ENCODE measurements around the gene PTPRCAP.
A peak's percentile ranks its signal among the peaks of the same experiment; 100 is the strongest.
"Not testable (repeated sequence)": the region's sequence is repeated elsewhere in the genome, so short reads cannot be mapped to it uniquely, and the experiment has no call there.

PTPRCAP gene

GRCh38 chr11:67440229-67441097, 3.0 kb upstream of the PTPRCAP start:
- DNase-seq, result no peak

DNA sequence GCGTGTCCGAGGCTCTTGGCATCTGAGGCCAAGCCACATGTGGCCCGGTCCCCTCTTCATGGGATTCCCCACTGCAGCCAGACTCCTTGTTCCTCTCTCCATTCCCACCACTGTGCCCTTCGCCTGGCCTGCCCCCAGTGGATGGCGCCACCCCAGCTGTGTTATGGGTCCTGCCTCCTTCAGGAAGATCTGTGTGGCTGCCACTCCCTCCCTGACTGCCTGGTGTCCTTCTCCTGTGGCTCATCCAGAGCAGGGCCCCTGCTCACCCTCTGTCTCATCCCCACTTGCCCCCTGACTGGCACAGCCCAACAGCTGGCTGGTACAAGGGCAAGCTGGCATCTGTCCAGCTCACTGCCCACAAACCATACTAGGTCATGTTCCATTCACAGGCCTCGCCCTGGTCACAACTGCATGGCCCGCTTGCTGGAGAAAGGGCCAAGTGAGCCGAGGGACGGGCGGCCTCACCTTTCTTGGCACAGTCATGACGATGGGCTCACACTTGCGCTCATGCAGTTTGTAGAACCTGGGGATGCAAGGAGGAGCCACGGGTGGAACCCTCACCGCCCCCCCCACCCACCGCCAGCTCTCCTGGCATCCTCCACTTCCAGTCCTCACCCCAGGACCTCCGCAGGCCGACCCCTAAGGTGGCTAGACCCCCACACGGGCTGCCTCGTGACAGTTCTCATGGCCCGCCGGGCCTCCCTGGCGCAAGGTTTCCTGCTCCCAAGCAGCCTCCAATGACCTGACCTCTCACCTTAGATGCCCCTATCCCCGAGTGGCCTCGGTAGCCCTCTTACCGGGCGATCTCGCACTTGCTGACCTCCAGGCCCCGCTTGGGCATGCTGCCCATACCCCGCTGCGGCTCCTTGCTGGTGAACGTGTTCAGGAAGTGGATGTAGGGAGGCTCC, 2.1 kb upstream of the PTPRCAP start:
- no peak for DNase-seq

DNA sequence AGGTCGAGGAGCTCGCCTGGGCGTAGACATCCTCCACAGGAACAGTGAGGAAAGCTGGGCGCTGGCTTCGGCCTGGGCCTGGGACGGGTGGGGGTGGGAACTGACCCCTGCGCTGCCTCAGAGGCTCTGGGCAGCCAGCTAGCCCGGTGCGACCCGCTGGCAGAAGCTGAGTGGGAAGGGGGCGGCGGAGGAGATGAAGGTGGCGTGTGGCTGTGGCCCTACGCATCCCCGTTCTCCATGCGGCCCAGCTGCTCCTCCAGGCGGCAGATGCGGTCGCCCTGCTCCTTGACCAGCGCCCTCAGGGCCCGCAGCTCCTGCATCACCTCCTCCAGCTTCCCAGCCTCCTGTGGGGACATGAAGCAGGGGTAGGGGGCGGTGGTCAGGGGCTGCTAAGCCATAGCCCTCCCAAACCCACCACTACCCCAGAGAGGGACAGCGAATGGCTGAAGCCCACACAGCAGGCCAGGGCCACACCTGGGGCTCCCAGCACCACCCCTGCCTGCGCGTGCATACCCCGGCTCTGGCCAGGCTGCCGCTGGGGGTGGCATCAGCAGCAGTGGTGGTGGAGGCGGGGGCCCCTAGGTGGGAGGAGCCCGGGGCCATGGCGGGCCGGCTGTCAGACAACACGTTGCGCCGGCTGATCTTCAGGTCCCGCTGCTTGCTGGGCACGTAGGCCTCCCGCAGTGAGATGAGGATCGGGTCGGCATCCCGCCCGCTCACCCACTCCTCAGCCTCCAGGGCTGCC, 848 bp upstream of the PTPRCAP start:
- peak; percentile 79 for DNase-seq

DNA sequence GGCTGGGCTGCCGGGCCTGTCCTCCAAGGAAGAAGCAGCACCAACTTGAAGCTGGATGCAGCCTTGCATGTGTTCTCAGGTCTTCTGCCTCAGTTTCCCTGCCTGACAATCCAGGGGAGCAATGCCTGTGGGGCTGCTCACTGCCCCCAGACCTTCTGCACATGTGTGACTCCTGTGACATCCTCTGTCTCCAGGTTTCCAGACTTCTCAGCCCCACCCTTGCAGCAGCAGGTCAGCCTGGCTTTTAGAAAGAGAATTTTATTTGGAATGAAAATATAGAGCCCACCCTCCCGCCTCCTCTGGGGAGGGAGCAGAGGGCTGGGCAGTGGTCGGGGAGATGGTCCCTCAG, 301 bp upstream of the PTPRCAP start:
- DNase-seq, result no peak

GRCh38 chr11:67436459-67437081, 912 bp downstream of the PTPRCAP start:
- peak; percentile 73 for DNase-seq

DNA sequence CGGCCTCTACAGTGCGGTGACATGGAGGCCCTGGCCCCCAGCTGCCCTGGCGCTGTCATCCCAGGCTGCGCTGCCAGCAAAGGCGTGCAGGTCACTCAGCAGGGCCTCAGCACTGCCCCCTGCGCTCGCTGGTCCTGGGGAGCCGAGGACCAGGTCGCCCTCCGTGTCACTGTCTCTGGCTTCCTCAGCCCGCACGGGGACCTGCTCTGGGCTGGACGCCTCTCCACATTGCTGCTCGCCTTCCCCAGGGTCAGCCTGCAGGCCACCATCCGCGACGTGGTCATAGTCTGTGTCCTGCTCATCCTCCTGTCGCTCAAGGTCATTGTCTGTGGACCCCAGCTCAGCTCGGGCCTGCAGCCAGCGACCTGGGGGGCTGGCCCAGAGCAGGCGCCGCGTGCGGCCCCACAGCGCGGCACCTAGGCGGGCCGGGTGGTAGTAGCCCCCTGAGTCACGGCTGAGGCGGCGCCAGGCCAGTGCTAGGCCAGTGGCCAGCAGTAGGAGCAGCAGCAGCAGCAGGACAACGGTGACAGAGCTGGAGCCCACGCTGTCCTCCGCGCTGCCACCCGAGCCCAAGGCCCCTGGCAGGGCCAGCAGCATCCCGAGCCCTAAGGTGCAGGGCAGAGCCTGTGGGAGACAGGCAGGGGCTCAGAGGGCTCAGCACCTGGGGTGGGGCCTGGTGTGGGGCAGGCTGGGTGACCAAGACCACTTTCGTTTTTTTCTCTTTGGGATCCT, 1.6 kb downstream of the PTPRCAP start:
- DNase-seq, result no peak

GRCh38 chr11:67435031-67435726, 2.3 kb downstream of the PTPRCAP start:
- no peak for DNase-seq

- DNase-seq, result no peak
These were observed 3.0 kb downstream of the PTPRCAP start for GRCh38 chr11:67434395-67434881.

DNA sequence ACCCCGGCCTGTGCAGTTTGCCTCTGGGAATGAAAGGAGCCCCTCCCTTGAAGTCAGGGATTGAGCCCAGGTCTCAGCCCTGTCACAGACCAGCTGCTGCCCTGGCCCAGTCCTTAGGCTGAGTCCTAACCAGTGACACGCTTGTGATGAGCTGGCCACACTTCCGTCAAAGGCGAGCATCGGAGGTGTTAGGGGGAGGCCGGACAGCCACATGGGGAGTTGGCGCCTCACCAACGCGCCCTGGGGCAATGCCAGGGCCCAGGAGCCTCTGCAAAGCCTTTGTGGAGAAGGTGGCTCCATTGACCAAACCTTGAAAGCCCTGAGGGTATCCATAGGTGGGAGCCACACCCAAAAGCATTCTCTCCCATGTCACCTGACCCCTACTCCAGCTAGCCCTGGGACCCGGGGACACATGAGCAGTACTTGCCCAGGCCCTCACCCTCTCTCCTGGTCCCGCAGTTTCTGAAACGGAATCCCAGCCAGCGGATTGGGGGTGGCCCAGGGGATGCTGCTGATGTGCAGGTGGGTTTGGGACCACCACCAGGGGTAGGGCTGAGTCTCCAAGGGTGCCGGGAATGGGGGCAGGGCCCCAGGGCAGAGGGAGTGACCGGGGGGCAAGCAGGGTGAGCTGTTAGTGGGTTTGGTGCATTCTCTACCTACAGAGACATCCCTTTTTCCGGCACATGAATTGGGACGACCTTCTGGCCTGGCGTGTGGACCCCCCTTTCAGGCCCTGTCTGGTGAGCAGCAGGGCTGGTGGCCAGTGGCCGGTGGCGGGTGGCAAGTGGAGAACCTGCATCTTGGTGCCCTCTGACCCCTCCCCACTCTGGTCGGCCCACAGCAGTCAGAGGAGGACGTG, 3.7 kb downstream of the PTPRCAP start:
- DNase-seq, result no peak

- no peak for DNase-seq
These were observed 4.7 kb downstream of the PTPRCAP start for GRCh38 chr11:67432655-67433349.

GRCh38 chr11:67431346-67432249, 5.9 kb downstream of the PTPRCAP start:
- DNase-seq, result no peak

GRCh38 chr11:67429722-67430121, 7.8 kb downstream of the PTPRCAP start:
- DNase-seq, result no peak

DNA sequence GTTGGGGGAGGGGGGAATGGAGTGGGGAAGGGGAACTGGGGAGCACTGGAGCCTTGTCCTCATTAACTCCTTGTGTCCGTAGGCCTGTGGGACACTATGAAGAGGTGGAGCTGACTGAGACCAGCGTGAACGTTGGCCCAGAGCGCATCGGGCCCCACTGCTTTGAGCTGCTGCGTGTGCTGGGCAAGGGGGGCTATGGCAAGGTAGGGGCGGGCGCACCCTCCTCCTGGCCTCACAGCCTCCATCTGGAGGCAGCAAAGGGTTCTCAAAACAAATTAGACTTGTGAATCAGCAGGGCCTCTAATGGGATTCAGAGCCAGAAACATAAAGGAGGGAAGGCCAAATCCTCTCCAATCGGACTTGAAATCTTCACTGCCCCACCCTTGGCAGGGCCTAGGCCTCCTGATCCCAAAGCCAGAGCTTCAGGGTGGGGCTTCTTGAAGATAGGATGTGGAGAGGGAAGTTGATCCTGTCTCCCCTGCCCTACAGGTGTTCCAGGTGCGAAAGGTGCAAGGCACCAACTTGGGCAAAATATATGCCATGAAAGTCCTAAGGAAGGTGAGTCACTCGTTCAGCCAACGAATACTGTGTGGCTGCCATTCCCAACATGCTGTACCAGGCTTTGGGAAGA, 8.3 kb downstream of the PTPRCAP start:
- DNase-seq, result no peak

- peak; percentile 99 for DNase-seq
These were observed 9.2 kb downstream of the PTPRCAP start, which contains the start of gene RPS6KB2 for GRCh38 chr11:67428052-67429001. TSS of gene RPS6KB2 (plus strand) at chr11:67428494. CDS start at chr11:67428546, 52 bp downstream.

DNA sequence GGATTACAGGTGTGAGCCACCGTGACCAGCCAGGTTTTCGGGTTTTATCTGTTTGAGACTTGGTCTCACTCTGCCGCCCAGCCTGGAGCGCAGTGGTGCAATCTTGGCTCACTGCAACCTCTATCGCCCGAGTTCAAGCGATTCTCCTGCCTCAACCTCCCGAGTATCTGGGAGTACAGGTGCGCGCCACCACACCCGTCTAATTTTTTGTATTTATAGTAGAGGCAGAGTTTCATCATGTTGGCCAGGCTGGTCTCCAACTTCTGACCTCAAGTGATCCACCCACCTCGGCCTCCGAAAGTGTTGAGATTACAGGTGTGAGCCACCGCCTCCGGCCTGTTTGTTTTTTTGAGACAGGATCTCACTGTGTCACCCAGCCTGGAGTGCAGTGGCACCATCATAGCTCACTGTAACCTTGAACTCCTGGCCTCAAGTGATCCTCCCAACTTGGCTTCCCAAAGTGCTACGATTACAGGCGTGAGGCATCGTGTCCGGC, 10.1 kb downstream of the PTPRCAP start:
- DNase-seq, result not testable (repeated sequence)

GRCh38 chr11:67423891-67424613, 13.4 kb downstream of the PTPRCAP start:
- no peak for DNase-seq
